GM12878 (cell line): ENCODE measurements around the gene MARCHF9. TPM values are rescaled to one million over a fixed set of nuclear protein-coding genes. Genes with fewer than 3 reads are reported as not detected.

ENCODE experiments used
- ATAC-seq: fragments of 200-7000 bp; cut with Tn5 transposase; 3 replicates; pipeline ENCODE4 v1.9.1; 2020; ENCODE audit warnings: mild to moderate bottlenecking, moderate library complexity
- BruUV-seq: library from RNA; stranded (reverse); fragments of 400-500 nt; replicated peaks from 2 replicates; lab custom pipeline; 2021; lab: Mats Ljungman, UMichigan
- CTCF ChIA-PET: fragments of 300-600 bp; sonication (Branson Sonifier 250); formaldehyde crosslinking; extraction: SDS; loops from one replicate; lab custom pipeline; 2021; ENCODE audit warnings: inconsistent platforms; lab: Yijun Ruan, JAX
- POLR2A ChIA-PET: fragments of 350-600 bp; formaldehyde crosslinking; extraction: SDS; loops from one replicate; lab custom pipeline; 2021; ENCODE audit warnings: inconsistent platforms; lab: Charles Lee
- RAD21 ChIA-PET: fragments of 300-600 bp; sonication (Branson Sonifier 250); formaldehyde crosslinking; loops from one replicate; lab custom pipeline; 2023; ENCODE audit warnings: antibody characterized with exemption; ENCODE audit not compliant: unreplicated experiment; lab: Charles Lee
- SMC1A ChIA-PET: fragments of 300-600 bp; sonication (Branson Sonifier 250); formaldehyde crosslinking; loops from one replicate; lab custom pipeline; 2023; ENCODE audit not compliant: unreplicated experiment, uncharacterized antibody; lab: Charles Lee
- DNase-seq: peaks from one replicate; pipeline ENCODE4 v3.0.0-alpha.2; 2011; ENCODE audit warnings: low read depth, low spot score
- FAIRE-seq: peaks from 3 replicates; lab custom pipeline; 2011; peaks lifted over from hg19 to GRCh38; lab: Jason Lieb, UNC
- H2AFZ ChIP-seq: 2 replicates; pipeline ENCODE4 v1.6.0; 2011; ENCODE audit warnings: low read depth, low read length, control low read depth; ENCODE audit not compliant: control insufficient read depth
- H3K27ac ChIP-seq: 2 replicates; pipeline ENCODE4 v1.5.1; 2011; ENCODE audit warnings: control low read depth; ENCODE audit not compliant: control insufficient read depth, insufficient read depth
- H3K27me3 ChIP-seq, 2 experiments: replicated peaks in 1 of 2; 2 replicates each; pipeline versions ENCODE4 v1.6.0 to v1.6.1; 2011; ENCODE audit warnings: low read length in 1 of 2; ENCODE audit not compliant: control insufficient read depth in 2 of 2, insufficient read depth in 2 of 2
- H3K36me3 ChIP-seq, 2 experiments: 2 replicates each; pipeline ENCODE4 v1.5.1; 2011; ENCODE audit warnings: low read length in 1 of 2; ENCODE audit not compliant: control insufficient read depth in 2 of 2, insufficient read depth in 2 of 2
- H3K4me1 ChIP-seq: 2 replicates; pipeline ENCODE4 v1.6.1; 2011; ENCODE audit warnings: mild to moderate bottlenecking, low read length, moderate library complexity, mixed read lengths; ENCODE audit not compliant: control insufficient read depth, insufficient read depth
- H3K4me2 ChIP-seq: 2 replicates; pipeline ENCODE4 v1.6.0; 2011; ENCODE audit warnings: control low read depth; ENCODE audit not compliant: control insufficient read depth, insufficient read depth
- H3K4me3 ChIP-seq: fragments of 200-600 bp; sonication (generic); 2 replicates; pipeline ENCODE4 v1.5.1; 2016
- H3K79me2 ChIP-seq: 2 replicates; pipeline ENCODE4 v1.6.0; 2011; ENCODE audit warnings: low read length; ENCODE audit not compliant: control insufficient read depth, insufficient read depth
- H3K9ac ChIP-seq: 2 replicates; pipeline ENCODE4 v1.8.0; 2011; ENCODE audit warnings: low read length, control low read depth, mixed read lengths; ENCODE audit not compliant: control insufficient read depth, insufficient read depth
- H3K9me3 ChIP-seq: replicated peaks from 3 replicates; pipeline ENCODE4 v1.5.1; 2011; ENCODE audit warnings: mild to moderate bottlenecking, low read length; ENCODE audit not compliant: control insufficient read depth, insufficient read depth
- H4K20me1 ChIP-seq: 2 replicates; pipeline ENCODE4 v1.6.0; 2011; ENCODE audit not compliant: control insufficient read depth, insufficient read depth
- LARP7 ChIP-seq: fragments of 450-650 bp; IDR thresholded peaks from 2 replicates; pipeline ENCODE4 v1.6.1; 2017; ENCODE audit warnings: mild to moderate bottlenecking
- MYB ChIP-seq: fragments of 150-350 bp; IDR thresholded peaks from 2 replicates; pipeline ENCODE4 v1.6.1; 2014; ENCODE audit warnings: mild to moderate bottlenecking, low read depth, low read length, borderline replicate concordance
- POLR2A ChIP-seq: IDR thresholded peaks from 2 replicates; pipeline ENCODE4 v1.6.1; 2011; ENCODE audit warnings: low read depth, mild to moderate bottlenecking, low read length
- WGBS: methylation state at CpG from one replicate; pipeline ENCODE4 v1.1.6; 2016; ENCODE audit warnings: low lambda C conversion rate; ENCODE audit not compliant: insufficient replicate concordance, insufficient coverage; ENCODE audit errors: missing lambda C conversion rate; 5-methylcytosine and 5-hydroxymethylcytosine counted together
- in situ Hi-C: fragments of 300-500 bp; cut with MboI; formaldehyde crosslinking; loops from 9 replicates; pipeline ENCODE4 v1.14.3; 2018; ENCODE audit warnings: mixed read lengths
- intact Hi-C: fragments of 100-400 bp; cut with micrococcal nuclease; formaldehyde crosslinking; loops from one replicate; pipeline ENCODE4 v1.14.2; 2022; ENCODE audit not compliant: unreplicated experiment
- polyA plus RNA-seq, 11 experiments: library from polyadenylated mRNA; depleted of rRNA in 4 of 11; unstranded in 6 of 11; stranded (reverse) in 5 of 11; fragments of >200 nt; fragmentation: Nextera tagmentation in 4 of 11; fragmentation: Illumina TruSeq in 1 of 11; extraction: Ambion mirVana in 4 of 11; extraction: Trizol in 1 of 11; gene quantifications; 1 replicate in 1 of 11; 2 replicates in 10 of 11; pipeline versions ENCODE4 v1.2.1 to v1.2.3, GENCODE V29; 2011 to 2016; ENCODE audit warnings: inconsistent platforms in 2 of 11, missing spikeins in 2 of 11, low read depth in 1 of 11
- total RNA-seq, 4 experiments: library from RNA; depleted of rRNA in 3 of 4; stranded (reverse); fragments of >200 nt in 3 of 4; fragmentation: Illumina TruSeq in 1 of 4; extraction: Trizol in 1 of 4; gene quantifications; 2 replicates each; pipeline versions ENCODE4 v1.2.1 to v1.2.3, GENCODE V29; 2013 to 2021
- TF ChIP-seq, protein P1 (sequence below): IDR thresholded peaks from 2 replicates; pipeline ENCODE4 v1.6.1; 2012; ENCODE audit warnings: low read depth, low read length, improper control_type of control experiment

Gene MARCHF9
- total and polyA plus RNA-seq, 10 of the 15 experiments (the other 5 are each of a cell fraction or from before 2014, with no cell fraction given) = 2.4 to 29.3 (median 13.0) TPM

DNA sequence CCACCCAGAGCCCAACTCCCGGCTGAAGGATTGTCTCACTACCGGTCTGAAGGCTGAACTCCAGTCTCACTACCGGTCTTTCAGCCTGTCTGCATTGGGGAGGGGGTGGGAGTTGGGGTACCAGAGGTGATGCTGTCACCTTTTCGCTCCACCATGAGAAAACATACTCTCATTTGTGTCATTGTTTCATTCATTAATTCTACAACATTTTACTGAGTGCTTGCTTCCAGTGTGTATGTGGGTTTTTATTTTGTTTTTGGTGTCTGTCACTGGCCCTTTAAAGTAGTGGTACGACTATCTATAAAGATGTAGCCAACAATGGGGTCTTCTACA is 2.3 kb upstream of the MARCHF9 start:
- ChIA-PET SMC1A (no interaction called here), CTCF (interaction anchor here (0.7 to 1.2 kb wide), 2 partner anchors 9 to 143 kb away, joined by 3 read pairs; no protein-coding TSS in a partner anchor), POLR2A (interaction anchor here (0.6 to 1.2 kb wide), 2 partner anchors 11 to 29 kb away, joined by 4 to 18 read pairs; no protein-coding TSS in a partner anchor), RAD21 (interaction anchor here (1.1 kb wide), 1 partner anchor 91 kb away, joined by 3 read pairs; no protein-coding TSS in a partner anchor)
- Histone ChIP-seq H3K9me3 (no peaks in the 10 kb centered on the region), H3K4me1 (peaks cover 27% of the 10 kb centered on the region), H4K20me1 (no peaks in the 10 kb centered on the region), H3K9ac (no peak overlapping the region), H3K79me2 (peaks cover 30% of the 10 kb centered on the region), H3K4me3 (peak overlapping the region; percentile 63; the same call in 1 of the 2 replicates), H3K36me3 (peaks cover 6 to 8% of the 10 kb centered on the region in 2 experiments), H3K27me3 (no peaks in the 10 kb centered on the region), H3K27ac (no peak overlapping the region), H3K4me2 (peak overlapping the region; percentile 77), H2AFZ (peak overlapping the region; percentile 57)
- ATAC-seq (no peak), FAIRE-seq (no peak), DNase-seq (no peak)
- no TSS peak for BruUV-seq
- WGBS = 0% methylated on average over 5 of the region's 5 CpGs
- TF ChIP-seq MYB (no peak), LARP7 (0 out of 2 replicates have a peak, but pooled peaks have one; percentile 10)
- in situ Hi-C loops = no loop called here
- intact Hi-C loops = loop anchor here (10.0 kb wide), 1 partner anchor 278 kb away; the partner anchor contains the start of gene ARHGAP9

DNA sequence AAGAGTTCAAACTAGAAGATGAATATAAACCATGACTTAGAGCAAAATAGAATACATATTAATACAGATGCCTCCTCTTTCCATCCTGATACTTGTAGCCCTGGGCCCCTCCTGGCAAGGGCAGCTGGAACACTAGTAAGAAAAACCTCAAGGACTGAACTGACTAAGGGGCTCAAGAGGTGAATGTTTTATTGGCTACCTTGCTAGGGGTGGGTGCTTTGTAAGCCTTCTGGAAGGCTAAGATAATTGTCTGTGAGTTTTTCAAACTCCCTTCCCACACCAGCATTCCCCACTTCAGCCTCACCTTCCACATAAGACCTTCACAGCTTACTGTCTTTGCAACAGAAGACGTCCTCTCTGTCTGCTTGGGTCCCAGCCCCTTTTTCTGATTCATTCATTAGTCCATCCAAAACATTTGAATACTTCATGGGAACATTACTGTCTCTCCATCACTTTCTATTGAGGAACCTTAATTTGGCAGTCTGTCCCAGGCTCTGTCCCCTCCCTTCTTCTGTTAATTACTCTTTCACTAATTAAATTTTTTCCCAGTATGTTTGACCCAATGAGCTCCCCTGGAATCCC is 1.1 kb upstream of the MARCHF9 start:
- FAIRE-seq (no peak), ATAC-seq (no peak), DNase-seq (no peak)
- ChIA-PET RAD21 (no interaction called here), CTCF (interaction anchor here (0.6 to 4.7 kb wide), 3 partner anchors 14 to 30 kb away, joined by 3 to 62 read pairs (median 3); partner anchors contain the start of gene CYP27B1), POLR2A (interaction anchor here (0.7 to 1.2 kb wide), 2 partner anchors 9 to 147 kb away, joined by 3 to 5 read pairs; partner anchors contain the start of gene TSPAN31), SMC1A (interaction anchor here (1.4 kb wide), 1 partner anchor 12 kb away, joined by 5 read pairs; no protein-coding TSS in a partner anchor)
- peaks cover 30% of the 10 kb centered on the region for H3K79me2 ChIP-seq
- no peak for TF ChIP-seq POLR2A
- TF ChIP-seq, protein P1, sequence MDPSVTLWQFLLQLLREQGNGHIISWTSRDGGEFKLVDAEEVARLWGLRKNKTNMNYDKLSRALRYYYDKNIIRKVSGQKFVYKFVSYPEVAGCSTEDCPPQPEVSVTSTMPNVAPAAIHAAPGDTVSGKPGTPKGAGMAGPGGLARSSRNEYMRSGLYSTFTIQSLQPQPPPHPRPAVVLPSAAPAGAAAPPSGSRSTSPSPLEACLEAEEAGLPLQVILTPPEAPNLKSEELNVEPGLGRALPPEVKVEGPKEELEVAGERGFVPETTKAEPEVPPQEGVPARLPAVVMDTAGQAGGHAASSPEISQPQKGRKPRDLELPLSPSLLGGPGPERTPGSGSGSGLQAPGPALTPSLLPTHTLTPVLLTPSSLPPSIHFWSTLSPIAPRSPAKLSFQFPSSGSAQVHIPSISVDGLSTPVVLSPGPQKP = no peak
- H3K36me3 ChIP-seq = peaks cover 3 to 5% of the 10 kb centered on the region in 2 experiments; a peak in 3 of 4 replicates
- peak overlapping the region; percentile 42 for H2AFZ ChIP-seq
- H3K4me2 ChIP-seq = peak overlapping the region; percentile 61; the same call in 1 of the 2 replicates
- no peak overlapping the region for H3K27ac ChIP-seq
- peaks cover 27% of the 10 kb centered on the region for H3K4me1 ChIP-seq
- no TSS peak for BruUV-seq
- in situ Hi-C loops = no loop called here
- WGBS = 45% methylated on average over 1 of the region's 1 CpG
- 0 out of 2 replicates have a peak overlapping the region, but pooled peaks have one; percentile 68 for H3K4me3 ChIP-seq
- no peak overlapping the region; the same call in 1 of the 2 replicates for H3K9ac ChIP-seq
- intact Hi-C loops = loop anchor here (10.0 kb wide), 1 partner anchor 279 kb away; the partner anchor contains the start of gene ARHGAP9
- H3K27me3 ChIP-seq = no peaks in the 10 kb centered on the region
- no peaks in the 10 kb centered on the region; the same call in 2 of the 3 replicates for H3K9me3 ChIP-seq
- no peaks in the 10 kb centered on the region for H4K20me1 ChIP-seq
